ENCODE data around the gene SEC31A.

Gene SEC31A

DNA sequence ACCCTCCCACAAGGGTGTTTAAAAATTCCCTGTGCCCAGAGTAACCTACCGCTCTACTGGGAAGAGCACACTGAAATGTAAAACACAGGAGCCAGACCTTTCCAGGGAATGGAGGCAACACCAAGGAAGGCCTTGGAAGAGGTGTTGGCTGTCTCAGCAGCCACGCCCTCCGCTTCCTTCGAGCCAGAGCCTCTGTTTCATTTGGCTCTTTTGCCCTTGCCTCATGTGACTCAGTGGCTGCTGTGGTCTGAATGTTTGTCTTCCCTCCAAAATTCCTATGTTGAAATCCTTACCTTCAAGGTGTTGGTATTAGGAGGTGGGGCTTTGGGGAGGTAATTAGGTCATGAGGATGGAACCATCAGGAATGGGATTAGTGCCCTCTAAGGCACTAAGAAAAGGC, 103.6 kb downstream of the SEC31A start:
- Histone ChIP-seq H3K9ac (ENCODE audit: low read length in 5 of 5) (no peak overlapping the region), H3K4me1 (ENCODE audit: control insufficient read depth in 5 of 5, insufficient read depth in 5 of 5, low read length in 5 of 5) (peaks cover 0 to 8% (median 0%) of the 10 kb centered on the region in 5 donors), H3K27ac (ENCODE audit: low read depth, low read length) (no peak overlapping the region), H3K27me3 (ENCODE audit: control insufficient read depth in 5 of 5, insufficient read depth in 4 of 5, low read length in 5 of 5) (peaks cover 0 to 2% (median 0%) of the 10 kb centered on the region in 5 donors), H3K4me3 (ENCODE audit: low read depth in 1 of 5, low read length in 5 of 5) (no peak overlapping the region), H3K9me3 (ENCODE audit: control insufficient read depth in 5 of 5, low read length in 5 of 5) (peaks cover 0 to 3% (median 0%) of the 10 kb centered on the region in 5 donors), H3K36me3 (ENCODE audit: control insufficient read depth in 5 of 5, insufficient read depth in 5 of 5, low read length in 5 of 5) (no peaks in the 10 kb centered on the region)

- H3K4me3 ChIP-seq (ENCODE audit: low read depth in 1 of 5, low read length in 5 of 5), result no peak overlapping the region
- no peak overlapping the region for H3K27ac ChIP-seq (ENCODE audit: low read depth, low read length)
- peaks cover 0 to 3% (median 0%) of the 10 kb centered on the region in 5 donors for H3K9me3 ChIP-seq (ENCODE audit: control insufficient read depth in 5 of 5, low read length in 5 of 5)
- no peak overlapping the region for H3K9ac ChIP-seq (ENCODE audit: low read length in 5 of 5)
- H3K36me3 ChIP-seq (ENCODE audit: control insufficient read depth in 5 of 5, insufficient read depth in 5 of 5, low read length in 5 of 5), result no peaks in the 10 kb centered on the region
- H3K27me3 ChIP-seq (ENCODE audit: control insufficient read depth in 5 of 5, insufficient read depth in 4 of 5, low read length in 5 of 5), result peaks cover 0 to 2% (median 0%) of the 10 kb centered on the region in 5 donors
- peaks cover 0 to 8% (median 0%) of the 10 kb centered on the region in 5 donors for H3K4me1 ChIP-seq (ENCODE audit: control insufficient read depth in 5 of 5, insufficient read depth in 5 of 5, low read length in 5 of 5)
Measured at GRCh38 chr4:82786828-82787227, 104.1 kb downstream of the SEC31A start.

- Histone ChIP-seq H3K4me1 (ENCODE audit: control insufficient read depth in 5 of 5, insufficient read depth in 5 of 5, low read length in 5 of 5) (peaks cover 0 to 8% (median 1%) of the 10 kb centered on the region in 5 donors), H3K9ac (ENCODE audit: low read length in 5 of 5) (no peak overlapping the region), H3K4me3 (ENCODE audit: low read depth in 1 of 5, low read length in 5 of 5) (no peak overlapping the region), H3K27me3 (ENCODE audit: control insufficient read depth in 5 of 5, insufficient read depth in 4 of 5, low read length in 5 of 5) (peaks cover 0 to 2% (median 0%) of the 10 kb centered on the region in 5 donors), H3K36me3 (ENCODE audit: control insufficient read depth in 5 of 5, insufficient read depth in 5 of 5, low read length in 5 of 5) (no peaks in the 10 kb centered on the region), H3K9me3 (ENCODE audit: control insufficient read depth in 5 of 5, low read length in 5 of 5) (peaks cover 0 to 3% (median 0%) of the 10 kb centered on the region in 5 donors), H3K27ac (ENCODE audit: low read depth, low read length) (no peak overlapping the region)
Measured at GRCh38 chr4:82785611-82786400, 105.1 kb downstream of the SEC31A start.

GRCh38 chr4:82784681-82785610, 106.0 kb downstream of the SEC31A start:
- Histone ChIP-seq H3K9ac (ENCODE audit: low read length in 5 of 5) (no peak overlapping the region), H3K27me3 (ENCODE audit: control insufficient read depth in 5 of 5, insufficient read depth in 4 of 5, low read length in 5 of 5) (peaks cover 0 to 2% (median 0%) of the 10 kb centered on the region in 5 donors), H3K9me3 (ENCODE audit: control insufficient read depth in 5 of 5, low read length in 5 of 5) (peaks cover 0 to 3% (median 0%) of the 10 kb centered on the region in 5 donors), H3K4me1 (ENCODE audit: control insufficient read depth in 5 of 5, insufficient read depth in 5 of 5, low read length in 5 of 5) (peaks cover 0 to 8% (median 4%) of the 10 kb centered on the region in 5 donors), H3K27ac (ENCODE audit: low read depth, low read length) (no peak overlapping the region), H3K4me3 (ENCODE audit: low read depth in 1 of 5, low read length in 5 of 5) (no peak overlapping the region), H3K36me3 (ENCODE audit: control insufficient read depth in 5 of 5, insufficient read depth in 5 of 5, low read length in 5 of 5) (no peaks in the 10 kb centered on the region)

GRCh38 chr4:82782626-82783345, 108.2 kb downstream of the SEC31A start:
- H3K27ac ChIP-seq (ENCODE audit: low read depth, low read length), result no peak overlapping the region
- no peak overlapping the region for H3K9ac ChIP-seq (ENCODE audit: low read length in 5 of 5)
- peaks cover 0 to 2% (median 0%) of the 10 kb centered on the region in 5 donors for H3K27me3 ChIP-seq (ENCODE audit: control insufficient read depth in 5 of 5, insufficient read depth in 4 of 5, low read length in 5 of 5)
- H3K36me3 ChIP-seq (ENCODE audit: control insufficient read depth in 5 of 5, insufficient read depth in 5 of 5, low read length in 5 of 5), result no peaks in the 10 kb centered on the region
- H3K4me3 ChIP-seq (ENCODE audit: low read depth in 1 of 5, low read length in 5 of 5), result no peak overlapping the region
- peaks cover 0 to 3% (median 0%) of the 10 kb centered on the region in 5 donors for H3K9me3 ChIP-seq (ENCODE audit: control insufficient read depth in 5 of 5, low read length in 5 of 5)
- peaks cover 0 to 8% (median 4%) of the 10 kb centered on the region in 5 donors for H3K4me1 ChIP-seq (ENCODE audit: control insufficient read depth in 5 of 5, insufficient read depth in 5 of 5, low read length in 5 of 5)

DNA sequence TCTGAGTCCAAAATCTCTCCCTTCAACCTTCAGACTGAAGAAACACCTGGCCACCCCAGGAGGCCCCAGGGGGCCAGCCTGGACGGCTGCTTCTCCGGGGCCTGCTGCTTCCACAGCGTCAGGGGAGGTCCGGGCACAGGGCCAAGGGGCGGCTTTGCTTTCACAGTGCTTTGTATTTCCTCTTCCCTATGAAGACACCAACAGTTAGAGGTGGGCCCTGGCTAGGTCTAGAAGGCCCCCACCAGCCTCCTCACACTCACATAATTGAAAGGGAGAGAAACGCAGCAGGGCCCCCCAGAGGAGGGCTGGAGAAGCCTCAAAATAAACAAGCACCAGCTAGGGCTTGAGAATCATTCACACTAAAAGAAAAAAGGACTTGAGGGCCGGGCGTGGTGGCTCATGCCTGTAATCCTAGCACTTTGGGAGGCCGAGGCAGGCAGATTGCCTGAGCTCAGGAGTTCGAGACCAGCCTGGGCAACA, 110.2 kb downstream of the SEC31A start:
- Histone ChIP-seq H3K9ac (ENCODE audit: low read length in 5 of 5) (no peak overlapping the region), H3K4me1 (ENCODE audit: control insufficient read depth in 5 of 5, insufficient read depth in 5 of 5, low read length in 5 of 5) (peaks cover 0 to 8% (median 4%) of the 10 kb centered on the region in 5 donors), H3K4me3 (ENCODE audit: low read depth in 1 of 5, low read length in 5 of 5) (no peak overlapping the region), H3K27ac (ENCODE audit: low read depth, low read length) (no peak overlapping the region), H3K36me3 (ENCODE audit: control insufficient read depth in 5 of 5, insufficient read depth in 5 of 5, low read length in 5 of 5) (no peaks in the 10 kb centered on the region), H3K9me3 (ENCODE audit: control insufficient read depth in 5 of 5, low read length in 5 of 5) (no peaks in the 10 kb centered on the region), H3K27me3 (ENCODE audit: control insufficient read depth in 5 of 5, insufficient read depth in 4 of 5, low read length in 5 of 5) (no peaks in the 10 kb centered on the region)

DNA sequence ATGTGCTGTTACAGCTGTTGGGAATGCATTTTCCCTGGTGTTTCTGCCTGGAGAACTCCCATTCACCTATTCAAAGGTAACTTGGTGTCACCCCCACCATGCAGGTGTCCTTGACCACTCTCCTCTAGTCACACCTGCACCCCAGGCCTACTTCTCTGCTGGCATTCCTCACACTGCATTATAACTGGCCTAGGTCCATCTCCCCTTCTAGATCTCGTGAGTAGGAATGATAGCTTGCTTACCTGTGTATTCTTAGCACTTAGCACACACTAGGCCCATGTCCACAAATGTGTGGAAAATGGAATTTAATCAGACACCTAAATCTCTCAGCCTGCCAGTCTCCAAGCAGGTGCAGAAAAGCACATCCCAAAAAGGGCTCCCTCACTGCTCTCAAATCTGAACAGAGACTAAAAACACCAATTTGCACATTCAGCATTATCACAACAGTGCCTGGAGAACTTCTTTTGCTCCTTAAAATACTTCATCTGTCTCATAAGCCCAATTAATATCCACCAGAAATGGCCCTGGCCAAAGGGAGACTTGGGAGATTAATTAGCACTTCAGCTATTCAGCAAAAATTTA, 110.7 kb downstream of the SEC31A start:
- H3K9me3 ChIP-seq (ENCODE audit: control insufficient read depth in 5 of 5, low read length in 5 of 5), result no peaks in the 10 kb centered on the region
- H3K27me3 ChIP-seq (ENCODE audit: control insufficient read depth in 5 of 5, insufficient read depth in 4 of 5, low read length in 5 of 5), result no peaks in the 10 kb centered on the region
- no peak overlapping the region for H3K4me3 ChIP-seq (ENCODE audit: low read depth in 1 of 5, low read length in 5 of 5)
- H3K4me1 ChIP-seq (ENCODE audit: control insufficient read depth in 5 of 5, insufficient read depth in 5 of 5, low read length in 5 of 5), result peaks cover 0 to 7% (median 4%) of the 10 kb centered on the region in 5 donors
- no peaks in the 10 kb centered on the region for H3K36me3 ChIP-seq (ENCODE audit: control insufficient read depth in 5 of 5, insufficient read depth in 5 of 5, low read length in 5 of 5)
- H3K27ac ChIP-seq (ENCODE audit: low read depth, low read length), result no peak overlapping the region
- H3K9ac ChIP-seq (ENCODE audit: low read length in 5 of 5), result no peak overlapping the region

GRCh38 chr4:82779032-82779431, 111.9 kb downstream of the SEC31A start:
- H3K9ac ChIP-seq (ENCODE audit: low read length in 5 of 5), result no peak overlapping the region
- no peak overlapping the region for H3K27ac ChIP-seq (ENCODE audit: low read depth, low read length)
- no peaks in the 10 kb centered on the region for H3K9me3 ChIP-seq (ENCODE audit: control insufficient read depth in 5 of 5, low read length in 5 of 5)
- H3K4me3 ChIP-seq (ENCODE audit: low read depth in 1 of 5, low read length in 5 of 5), result no peak overlapping the region
- H3K36me3 ChIP-seq (ENCODE audit: control insufficient read depth in 5 of 5, insufficient read depth in 5 of 5, low read length in 5 of 5), result no peaks in the 10 kb centered on the region
- peaks cover 0 to 6% (median 0%) of the 10 kb centered on the region in 5 donors for H3K4me1 ChIP-seq (ENCODE audit: control insufficient read depth in 5 of 5, insufficient read depth in 5 of 5, low read length in 5 of 5)
- H3K27me3 ChIP-seq (ENCODE audit: control insufficient read depth in 5 of 5, insufficient read depth in 4 of 5, low read length in 5 of 5), result no peaks in the 10 kb centered on the region

DNA sequence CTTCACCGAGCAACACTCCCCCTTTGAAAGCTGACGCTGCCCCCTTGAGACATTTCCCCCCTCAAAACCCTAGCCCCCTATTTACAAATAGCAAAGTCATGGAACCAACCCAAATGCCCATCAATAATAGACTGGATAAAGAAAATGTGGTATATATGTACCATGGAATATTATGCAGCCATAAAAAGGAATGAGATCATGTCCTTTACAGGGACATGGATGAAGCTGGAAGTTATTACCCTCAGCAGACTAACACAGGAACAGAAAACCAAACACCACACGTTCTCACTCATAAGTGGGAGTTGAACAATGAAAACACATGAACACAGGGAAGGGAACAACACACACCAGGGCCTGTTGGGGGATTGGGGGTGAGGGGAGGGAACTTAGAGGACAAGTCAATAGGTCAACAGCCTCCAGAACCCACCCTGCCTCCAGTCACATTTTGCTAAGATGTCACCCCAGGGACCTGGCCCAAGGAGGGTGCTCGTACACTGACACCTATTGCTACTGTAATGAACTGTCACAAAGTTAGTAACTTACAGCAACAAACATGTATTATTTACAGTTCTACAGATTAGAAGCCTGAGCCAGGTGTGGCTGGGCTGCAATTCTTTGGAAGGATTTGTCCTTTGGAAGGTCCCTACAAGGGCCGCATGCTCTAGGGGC, 113.0 kb downstream of the SEC31A start:
- no peaks in the 10 kb centered on the region for H3K27me3 ChIP-seq (ENCODE audit: control insufficient read depth in 5 of 5, insufficient read depth in 4 of 5, low read length in 5 of 5)
- no peak overlapping the region for H3K4me3 ChIP-seq (ENCODE audit: low read depth in 1 of 5, low read length in 5 of 5)
- H3K27ac ChIP-seq (ENCODE audit: low read depth, low read length), result no peak overlapping the region
- peaks cover 0 to 6% (median 0%) of the 10 kb centered on the region in 5 donors for H3K4me1 ChIP-seq (ENCODE audit: control insufficient read depth in 5 of 5, insufficient read depth in 5 of 5, low read length in 5 of 5)
- no peak overlapping the region for H3K9ac ChIP-seq (ENCODE audit: low read length in 5 of 5)
- no peaks in the 10 kb centered on the region for H3K36me3 ChIP-seq (ENCODE audit: control insufficient read depth in 5 of 5, insufficient read depth in 5 of 5, low read length in 5 of 5)
- no peaks in the 10 kb centered on the region for H3K9me3 ChIP-seq (ENCODE audit: control insufficient read depth in 5 of 5, low read length in 5 of 5)

Data from subcutaneous abdominal adipose tissue (tissue), 5 donors.